ENCODE results near the gene TBX1. TPM values are rescaled to one million over a fixed set of nuclear protein-coding genes. Genes with fewer than 3 reads are reported as not detected.

Gene TBX1
- polyA plus RNA-seq, 1 experiment: not detected

- Histone ChIP-seq H3K4me3 (ENCODE audit: low read depth, low read length) (no peak overlapping the region), H3K36me3 (ENCODE audit: control insufficient read depth, insufficient read depth, low read length) (no peaks in the 10 kb centered on the region), H3K27me3 (ENCODE audit: control insufficient read depth, insufficient read depth, low read length) (peaks cover 20% of the 10 kb centered on the region)
- DNase-seq (ENCODE audit: low read depth): no peak
- TF ChIP-seq CTCF (IDR thresholded peaks at IDR 0.05; ENCODE audit: insufficient read depth, low read depth, low read length): no peak
- POLR2A ChIA-PET: no interaction called here
- CTCF ChIA-PET: interaction anchor here (0.7 kb wide), 1 partner anchor 8 kb away, joined by 3 read pairs; no protein-coding TSS in a partner anchor
These were observed 10.7 kb upstream of the TBX1 start for GRCh38 chr22:19749876-19750275.

- POLR2A ChIA-PET: interaction anchor here (0.6 kb wide), 1 partner anchor 8 kb away, joined by 3 read pairs; no protein-coding TSS in a partner anchor
- no peaks in the 10 kb centered on the region for H3K36me3 ChIP-seq (ENCODE audit: control insufficient read depth, insufficient read depth, low read length)
- peaks cover 22% of the 10 kb centered on the region for H3K27me3 ChIP-seq (ENCODE audit: control insufficient read depth, insufficient read depth, low read length)
- no peak for DNase-seq (ENCODE audit: low read depth)
- CTCF ChIA-PET: interaction anchor here (1.1 to 1.2 kb wide), 2 partner anchors 22 to 162 kb away, joined by 3 read pairs; no protein-coding TSS in a partner anchor
- no peak for TF ChIP-seq CTCF (IDR thresholded peaks at IDR 0.05; ENCODE audit: insufficient read depth, low read depth, low read length)
- H3K4me3 ChIP-seq (ENCODE audit: low read depth, low read length): no peak overlapping the region
These were observed 9.8 kb upstream of the TBX1 start for GRCh38 chr22:19750507-19751490.

DNA sequence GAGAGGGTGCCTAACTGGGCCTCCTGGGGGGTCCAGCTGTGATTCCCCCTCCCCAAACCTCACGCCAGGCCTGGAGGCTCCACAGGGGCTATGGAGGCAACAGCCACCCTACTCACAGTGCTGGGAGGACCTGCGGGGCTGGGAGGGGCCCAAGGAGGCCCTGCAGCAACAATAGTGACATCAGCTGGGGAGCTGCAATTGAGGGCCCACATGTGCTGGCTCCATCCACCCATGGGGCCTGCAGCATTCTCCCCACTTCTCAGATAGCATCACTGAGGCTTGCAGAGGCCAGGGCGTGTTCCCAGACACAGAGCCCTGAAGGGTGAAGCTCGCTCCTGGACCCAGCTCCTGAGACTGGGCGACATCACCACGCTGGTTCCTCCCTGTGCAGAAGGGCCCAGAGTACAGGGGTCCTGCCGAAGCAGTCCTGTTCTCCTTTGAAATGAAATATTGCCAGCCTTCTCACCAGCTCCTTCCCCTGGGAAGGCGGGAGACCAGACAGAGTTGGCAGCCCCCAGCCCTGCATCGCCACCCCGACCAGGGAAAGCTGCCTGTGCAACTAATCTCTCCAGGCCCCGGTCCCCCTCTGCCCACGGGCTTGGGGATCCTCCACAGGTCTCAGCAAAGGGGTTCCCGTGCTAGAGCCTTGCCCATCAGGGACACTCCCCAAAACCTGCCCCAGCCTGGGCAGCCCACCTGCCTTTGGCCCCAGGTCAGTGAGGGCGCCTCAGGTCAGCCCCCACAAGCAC, 8.9 kb upstream of the TBX1 start:
- no peak for DNase-seq (ENCODE audit: low read depth)
- Histone ChIP-seq H3K4me3 (ENCODE audit: low read depth, low read length) (no peak overlapping the region), H3K36me3 (ENCODE audit: control insufficient read depth, insufficient read depth, low read length) (no peaks in the 10 kb centered on the region), H3K27me3 (ENCODE audit: control insufficient read depth, insufficient read depth, low read length) (peaks cover 28% of the 10 kb centered on the region)
- ChIA-PET POLR2A (interaction anchor here (0.6 kb wide), 1 partner anchor 9 kb away, joined by 3 read pairs; no protein-coding TSS in a partner anchor), CTCF (interaction anchor here (1.1 to 2.8 kb wide), 3 partner anchors 21 to 161 kb away, joined by 3 to 9 read pairs (median 3); no protein-coding TSS in a partner anchor)
- no peak for TF ChIP-seq CTCF (IDR thresholded peaks at IDR 0.05; ENCODE audit: insufficient read depth, low read depth, low read length)

DNA sequence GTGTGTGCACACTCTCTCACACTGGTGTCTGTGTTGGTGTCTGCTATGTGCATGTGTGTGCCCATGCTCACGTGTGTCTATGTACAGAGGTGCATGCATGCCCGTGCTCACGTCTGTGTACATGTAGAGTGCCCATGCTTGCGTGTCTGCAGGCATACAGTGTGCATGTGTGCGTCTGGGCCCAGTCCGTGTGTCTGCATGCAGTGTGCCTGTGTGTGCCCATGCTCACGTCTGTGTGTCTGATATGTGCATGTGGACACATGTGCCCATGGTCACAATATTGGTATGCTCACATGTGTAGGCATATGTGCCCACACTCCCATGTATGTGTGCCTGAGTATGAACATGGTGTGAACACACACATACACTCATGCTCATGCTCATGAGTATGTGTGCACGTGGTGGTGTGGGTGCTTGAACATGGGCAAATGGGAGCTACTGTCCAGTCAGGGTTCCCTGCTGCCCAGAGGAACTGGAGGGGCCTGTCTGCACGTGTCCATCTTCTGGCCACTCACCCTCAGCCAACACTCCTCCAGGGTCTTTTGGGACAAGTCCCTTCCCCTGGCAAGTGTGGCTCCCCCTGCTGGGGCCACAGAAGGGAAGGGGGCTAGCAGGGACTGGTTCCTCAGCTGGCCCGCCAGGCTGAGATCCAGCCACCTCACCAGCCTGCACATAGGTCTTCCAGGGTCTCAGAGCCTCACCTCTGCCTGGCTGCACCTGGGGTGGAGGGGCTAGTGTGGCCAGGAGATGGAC, 7.3 kb upstream of the TBX1 start:
- ChIA-PET CTCF (interaction anchor here (0.8 to 2.8 kb wide), 3 partner anchors 17 to 45 kb away, joined by 3 to 9 read pairs (median 3); no protein-coding TSS in a partner anchor), POLR2A (no interaction called here)
- H3K36me3 ChIP-seq (ENCODE audit: control insufficient read depth, insufficient read depth, low read length): no peaks in the 10 kb centered on the region
- no peak for DNase-seq (ENCODE audit: low read depth)
- H3K27me3 ChIP-seq (ENCODE audit: control insufficient read depth, insufficient read depth, low read length): peaks cover 37% of the 10 kb centered on the region
- no peak overlapping the region for H3K4me3 ChIP-seq (ENCODE audit: low read depth, low read length)
- TF ChIP-seq CTCF (IDR thresholded peaks at IDR 0.05; ENCODE audit: insufficient read depth, low read depth, low read length): 0 out of 2 replicates have a peak, but pooled peaks have one; percentile 4

Data from BJ (cell line).